Ascending aorta (tissue), 2 donors: ENCODE measurements around the gene ISYNA1. TPM values are rescaled to one million over a fixed set of nuclear protein-coding genes. Genes with fewer than 3 reads are reported as not detected.
A peak's percentile ranks its signal among the peaks of the same experiment; 100 is the strongest.

Experiments used
- DNase-seq, 2 donors: peaks; one replicate each; pipeline ENCODE4 v3.0.0-alpha.2; 2019; ENCODE audit warnings: low spot score in 2 of 2
- H3K27ac ChIP-seq, 2 donors: fragments of 200-600 bp; sonication (generic); one replicate each; pipeline ENCODE4 v1.5.1; 2016 to 2017; ENCODE audit warnings: mild to moderate bottlenecking in 1 of 2
- H3K27me3 ChIP-seq: fragments of 200-600 bp; sonication (generic); one replicate; pipeline ENCODE4 v1.5.1; 2017
- H3K36me3 ChIP-seq, 2 donors: fragments of 200-600 bp; sonication (generic); one replicate each; pipeline ENCODE4 v1.5.1; 2016
- H3K4me1 ChIP-seq, 2 donors: fragments of 200-600 bp; sonication (generic); one replicate each; pipeline ENCODE4 v1.5.1; 2016 to 2017; ENCODE audit warnings: mild to moderate bottlenecking in 1 of 2
- H3K4me3 ChIP-seq, 2 donors: fragments of 200-600 bp; sonication (generic); one replicate each; pipeline ENCODE4 v1.5.1; 2016 to 2017; ENCODE audit warnings: mild to moderate bottlenecking in 1 of 2
- H3K9me3 ChIP-seq, 2 donors: fragments of 200-600 bp; sonication (generic); one replicate each; pipeline ENCODE4 v1.5.1; 2016
- CTCF ChIP-seq, 3 experiments: fragments of 200-600 bp in 2 of 3; fragments of 450-650 bp in 1 of 3; sonication (generic) in 2 of 3; IDR thresholded peaks; one replicate each; pipeline ENCODE4 v1.5.1; 2016 to 2019; ENCODE audit warnings: antibody characterized with exemption in 3 of 3, mild to moderate bottlenecking in 1 of 3, moderate library complexity in 1 of 3
- intact Hi-C: fragments of 100-400 bp; cut with DNase I; formaldehyde crosslinking; loops from one replicate; pipeline ENCODE4 v1.15.1; 2023
- total RNA-seq: library from RNA; depleted of rRNA; stranded (reverse); fragments of >200 nt; gene quantifications from one replicate; pipeline ENCODE4 v1.1.0, GENCODE V29; 2016

ISYNA1 gene
- total RNA-seq, 1 donor from 2014 or later, result 93.1 TPM

GRCh38 chr19:18424890-18425514 lies 12.9 kb downstream of the ISYNA1 start:
- peak overlapping the region; percentile 70 to 80 for H3K27ac ChIP-seq
- peaks cover 19 to 38% of the 10 kb centered on the region in 2 donors for H3K4me1 ChIP-seq
- intact Hi-C loops, result no loop called here
- no peaks in the 10 kb centered on the region for H3K36me3 ChIP-seq
- no peak for TF ChIP-seq CTCF (IDR thresholded peaks at IDR 0.05)
- H3K27me3 ChIP-seq, result no peaks in the 10 kb centered on the region
- H3K4me3 ChIP-seq, result no peak overlapping the region
- DNase-seq, result no peak
- H3K9me3 ChIP-seq, result no peaks in the 10 kb centered on the region

GRCh38 chr19:18424122-18424889 lies 13.6 kb downstream of the ISYNA1 start:
- intact Hi-C loops, result no loop called here
- Histone ChIP-seq H3K4me1 (peaks cover 13 to 34% of the 10 kb centered on the region in 2 donors), H3K4me3 (no peak overlapping the region), H3K27ac (peak overlapping the region; percentile 50 to 80), H3K27me3 (no peaks in the 10 kb centered on the region), H3K36me3 (no peaks in the 10 kb centered on the region), H3K9me3 (no peaks in the 10 kb centered on the region)
- DNase-seq, result no peak
- TF ChIP-seq CTCF (IDR thresholded peaks at IDR 0.05), result no peak

DNA sequence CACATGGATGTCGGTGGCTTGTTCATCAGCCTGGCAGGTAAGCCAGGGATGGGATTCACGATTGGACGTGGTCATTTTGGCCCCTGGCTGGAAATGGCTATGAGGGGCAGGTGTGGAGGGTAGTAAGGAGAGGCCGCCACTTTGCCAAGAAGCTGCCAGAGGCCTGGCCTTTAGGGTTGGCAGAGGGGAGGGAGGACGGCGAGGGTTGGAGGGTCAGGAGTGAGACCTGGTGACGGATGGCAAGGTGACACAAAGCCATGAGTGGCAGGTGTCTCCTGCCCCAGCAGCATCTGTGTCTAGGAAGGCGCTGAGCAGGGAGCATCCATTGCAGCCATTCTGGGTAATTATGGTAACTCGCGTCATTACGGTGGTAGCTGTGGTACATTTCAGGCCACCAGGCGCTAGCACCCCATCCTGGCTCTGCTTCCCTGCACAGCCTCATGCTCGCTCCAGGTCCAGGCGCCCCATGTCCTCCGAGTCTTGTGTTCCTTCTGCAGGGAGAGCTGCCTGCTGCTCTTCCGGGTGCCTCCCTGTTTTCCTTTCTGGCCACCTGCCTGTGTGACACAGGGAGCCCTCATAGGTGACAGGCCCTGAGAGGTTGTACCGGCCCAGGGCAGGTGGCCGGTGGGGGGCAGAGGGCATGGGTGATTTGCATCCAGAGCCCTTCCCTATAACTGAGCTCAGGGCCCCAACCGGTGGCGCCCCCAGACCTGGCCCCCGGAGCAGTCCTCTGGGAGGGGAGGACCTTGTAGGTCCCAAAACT lies 14.5 kb downstream of the ISYNA1 start:
- intact Hi-C loops, result no loop called here
- no peak for DNase-seq
- Histone ChIP-seq H3K4me3 (no peak overlapping the region), H3K36me3 (no peaks in the 10 kb centered on the region), H3K9me3 (no peaks in the 10 kb centered on the region), H3K4me1 (peaks cover 9 to 35% of the 10 kb centered on the region in 2 donors), H3K27ac (peak overlapping the region; percentile 36 to 50), H3K27me3 (no peaks in the 10 kb centered on the region)
- TF ChIP-seq CTCF (IDR thresholded peaks at IDR 0.05), result no peak

- Histone ChIP-seq H3K4me3 (no peak overlapping the region), H3K36me3 (no peaks in the 10 kb centered on the region), H3K27ac (peak overlapping the region in 1 of 2 donors; percentile 36), H3K27me3 (no peaks in the 10 kb centered on the region), H3K4me1 (peaks cover 9 to 43% of the 10 kb centered on the region in 2 donors), H3K9me3 (no peaks in the 10 kb centered on the region)
- no peak for DNase-seq
- intact Hi-C loops, result no loop called here
- TF ChIP-seq CTCF (IDR thresholded peaks at IDR 0.05), result no peak
Measured at GRCh38 chr19:18422530-18423191, 15.3 kb downstream of the ISYNA1 start.

DNA sequence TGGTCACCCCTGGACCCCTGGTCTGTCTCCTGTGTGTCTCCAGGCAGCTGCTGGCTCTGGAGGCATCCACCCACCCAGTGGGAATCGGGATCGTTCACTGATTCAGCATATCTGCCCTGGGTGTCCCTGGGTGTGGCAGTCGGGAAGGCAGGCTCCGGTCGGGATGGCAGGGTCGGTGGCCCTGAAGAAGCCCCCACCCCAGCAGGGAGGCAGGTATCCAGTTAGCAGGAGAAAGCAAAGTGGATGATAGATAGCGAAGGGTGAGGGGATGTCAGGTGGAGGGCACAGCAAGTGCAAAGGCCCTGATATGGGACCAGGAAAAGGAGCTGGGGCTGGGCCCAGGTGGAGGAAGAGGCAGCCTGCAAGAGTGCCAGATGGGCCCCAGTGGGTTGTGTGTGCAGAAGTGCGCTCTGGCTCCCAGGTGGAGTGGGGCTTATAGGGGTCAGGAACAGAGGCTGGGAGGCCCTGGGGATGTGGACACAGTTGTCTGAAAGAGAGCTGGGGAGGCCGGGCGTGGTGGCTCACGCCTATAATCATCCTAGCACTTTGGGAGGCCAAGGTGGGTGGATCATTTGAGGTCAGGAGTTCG lies 16.5 kb downstream of the ISYNA1 start:
- TF ChIP-seq CTCF (IDR thresholded peaks at IDR 0.05), result no peak
- Histone ChIP-seq H3K4me1 (peaks cover 11 to 51% of the 10 kb centered on the region in 2 donors), H3K27me3 (no peaks in the 10 kb centered on the region), H3K27ac (peak overlapping the region; percentile 74 to 93), H3K36me3 (no peaks in the 10 kb centered on the region), H3K4me3 (no peak overlapping the region), H3K9me3 (no peaks in the 10 kb centered on the region)
- no peak for DNase-seq
- intact Hi-C loops, result no loop called here
